ENCODE results near the gene SEC24A.
A peak's percentile ranks its signal among the peaks of the same experiment; 100 is the strongest.
"Not testable (repeated sequence)": the region's sequence is repeated elsewhere in the genome, so short reads cannot be mapped to it uniquely, and the experiment has no call there.

SEC24A gene

GRCh38 chr5:134648425-134649162 lies at the start of gene SEC24A:
Gene SEC24A, plus strand, starts transcription at chr5:134648785. Its CDS starts 292 bp downstream, at chr5:134649077.
- peak; percentile 44 for DNase-seq

- not testable (repeated sequence) for DNase-seq
These were observed 48.8 kb upstream of the SEC24A start for GRCh38 chr5:134599820-134600219.

GRCh38 chr5:134600600-134600999 lies 48.0 kb upstream of the SEC24A start:
- DNase-seq = no peak

- no peak for DNase-seq
These were observed 45.5 kb upstream of the SEC24A start for GRCh38 chr5:134603059-134603458.

GRCh38 chr5:134604908-134605307 lies 43.7 kb upstream of the SEC24A start:
- no peak for DNase-seq

- DNase-seq = no peak
These were observed 41.9 kb upstream of the SEC24A start for GRCh38 chr5:134606726-134607125.

- no peak for DNase-seq
These were observed 40.0 kb upstream of the SEC24A start for GRCh38 chr5:134608555-134608954.

GRCh38 chr5:134609232-134609851 lies 39.2 kb upstream of the SEC24A start:
- no peak for DNase-seq

- no peak for DNase-seq
These were observed 37.9 kb upstream of the SEC24A start for GRCh38 chr5:134610725-134611124.

GRCh38 chr5:134611515-134611914 lies 37.1 kb upstream of the SEC24A start:
- no peak for DNase-seq

- no peak for DNase-seq
These were observed 34.0 kb upstream of the SEC24A start for GRCh38 chr5:134614450-134615085.

GRCh38 chr5:134620634-134621033 lies 28.0 kb upstream of the SEC24A start:
- no peak for DNase-seq

- DNase-seq = no peak
These were observed 23.0 kb upstream of the SEC24A start for GRCh38 chr5:134625559-134625958.

- no peak for DNase-seq
These were observed 22.1 kb upstream of the SEC24A start for GRCh38 chr5:134626369-134627014.

- no peak for DNase-seq
These were observed 14.4 kb upstream of the SEC24A start for GRCh38 chr5:134634227-134634626.

GRCh38 chr5:134635366-134635765 lies 13.2 kb upstream of the SEC24A start:
- not testable (repeated sequence) for DNase-seq

GRCh38 chr5:134637116-134637721 lies 11.4 kb upstream of the SEC24A start:
- DNase-seq = no peak

- DNase-seq = no peak
These were observed 9.8 kb upstream of the SEC24A start for GRCh38 chr5:134638760-134639201.

GRCh38 chr5:134642931-134643530 lies 5.6 kb upstream of the SEC24A start:
- no peak for DNase-seq

- DNase-seq = no peak
These were observed 698 bp upstream of the SEC24A start for GRCh38 chr5:134647750-134648424.

- DNase-seq = no peak
These were observed 714 bp downstream of the SEC24A start for GRCh38 chr5:134649163-134649835.

Data from NCI-H1694 treated with DMSO at 0.1 percent for 48 hours (cell line).